ENCODE data around the gene QDPR. TPM values are rescaled to one million over a fixed set of nuclear protein-coding genes. Genes with fewer than 3 reads are reported as not detected.
A peak's percentile ranks its signal among the peaks of the same experiment; 100 is the strongest.

The QDPR gene
- total and polyA plus RNA-seq, 9 of the 15 experiments (the other 6 are each of a cell fraction or from before 2014, with no cell fraction given), result 5.7 to 29.7 (median 17.2) TPM

DNA sequence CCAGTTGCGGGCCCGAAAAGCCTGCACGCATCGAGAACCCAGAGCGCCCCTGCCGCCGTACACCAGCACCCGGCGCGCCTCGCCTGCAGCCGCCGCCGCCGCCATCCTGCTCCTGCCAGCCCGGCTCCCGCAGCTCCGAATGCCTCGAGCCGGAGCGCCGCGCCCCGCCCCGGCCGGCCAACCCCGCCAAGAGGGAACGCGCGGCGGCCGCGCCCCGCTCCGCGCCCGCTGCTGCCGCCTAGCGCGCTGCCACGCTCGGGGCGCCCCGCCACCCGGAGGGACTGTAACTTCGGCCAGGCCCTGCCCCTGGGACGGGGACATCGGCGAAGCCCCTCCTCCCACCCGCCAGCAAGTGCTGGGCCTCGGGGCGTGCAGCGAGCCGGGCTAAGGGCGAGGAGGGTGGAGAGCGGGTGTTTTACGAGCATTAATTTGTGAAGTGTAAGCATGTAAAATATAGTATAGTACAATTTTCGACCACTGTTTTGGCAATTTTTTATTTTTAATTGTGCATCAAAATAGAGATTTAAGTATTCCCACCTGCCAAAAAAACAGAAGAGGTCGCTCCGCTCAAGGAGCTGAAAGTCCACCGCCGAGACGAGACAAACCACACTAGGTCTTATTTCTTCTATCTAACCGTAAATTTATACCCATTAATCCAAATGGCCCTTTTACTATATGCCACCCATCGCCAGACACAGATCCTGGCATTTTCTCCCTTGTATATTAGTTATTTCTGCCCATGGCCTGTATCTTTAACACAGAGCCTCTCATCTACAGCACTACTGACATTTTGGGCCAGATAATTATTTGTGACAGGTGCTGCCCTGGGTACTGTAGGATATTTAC lies at the start of gene QDPR (continued):
- TF ChIP-seq, protein P1, sequence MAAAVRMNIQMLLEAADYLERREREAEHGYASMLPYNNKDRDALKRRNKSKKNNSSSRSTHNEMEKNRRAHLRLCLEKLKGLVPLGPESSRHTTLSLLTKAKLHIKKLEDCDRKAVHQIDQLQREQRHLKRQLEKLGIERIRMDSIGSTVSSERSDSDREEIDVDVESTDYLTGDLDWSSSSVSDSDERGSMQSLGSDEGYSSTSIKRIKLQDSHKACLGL (CRISPR knock-in tag; IDR thresholded peaks at IDR 0.05; ENCODE audit: borderline replicate concordance, poor library complexity, severe bottlenecking), result no peak
- no peak for TF ChIP-seq PML (IDR thresholded peaks at IDR 0.05; ENCODE audit: low read length)
- TF ChIP-seq, protein P2, sequence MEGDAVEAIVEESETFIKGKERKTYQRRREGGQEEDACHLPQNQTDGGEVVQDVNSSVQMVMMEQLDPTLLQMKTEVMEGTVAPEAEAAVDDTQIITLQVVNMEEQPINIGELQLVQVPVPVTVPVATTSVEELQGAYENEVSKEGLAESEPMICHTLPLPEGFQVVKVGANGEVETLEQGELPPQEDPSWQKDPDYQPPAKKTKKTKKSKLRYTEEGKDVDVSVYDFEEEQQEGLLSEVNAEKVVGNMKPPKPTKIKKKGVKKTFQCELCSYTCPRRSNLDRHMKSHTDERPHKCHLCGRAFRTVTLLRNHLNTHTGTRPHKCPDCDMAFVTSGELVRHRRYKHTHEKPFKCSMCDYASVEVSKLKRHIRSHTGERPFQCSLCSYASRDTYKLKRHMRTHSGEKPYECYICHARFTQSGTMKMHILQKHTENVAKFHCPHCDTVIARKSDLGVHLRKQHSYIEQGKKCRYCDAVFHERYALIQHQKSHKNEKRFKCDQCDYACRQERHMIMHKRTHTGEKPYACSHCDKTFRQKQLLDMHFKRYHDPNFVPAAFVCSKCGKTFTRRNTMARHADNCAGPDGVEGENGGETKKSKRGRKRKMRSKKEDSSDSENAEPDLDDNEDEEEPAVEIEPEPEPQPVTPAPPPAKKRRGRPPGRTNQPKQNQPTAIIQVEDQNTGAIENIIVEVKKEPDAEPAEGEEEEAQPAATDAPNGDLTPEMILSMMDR (IDR thresholded peaks at IDR 0.05 in 2 of 3, conservative IDR thresholded peaks at IDR 0.05 in 1 of 3; ENCODE audit: insufficient read depth in 2 of 3, low read depth in 1 of 3, low read length in 3 of 3), result peak; percentile 43 to 72 (median 53); a peak in 5 of 6 replicates
- TF ChIP-seq, protein P3, sequence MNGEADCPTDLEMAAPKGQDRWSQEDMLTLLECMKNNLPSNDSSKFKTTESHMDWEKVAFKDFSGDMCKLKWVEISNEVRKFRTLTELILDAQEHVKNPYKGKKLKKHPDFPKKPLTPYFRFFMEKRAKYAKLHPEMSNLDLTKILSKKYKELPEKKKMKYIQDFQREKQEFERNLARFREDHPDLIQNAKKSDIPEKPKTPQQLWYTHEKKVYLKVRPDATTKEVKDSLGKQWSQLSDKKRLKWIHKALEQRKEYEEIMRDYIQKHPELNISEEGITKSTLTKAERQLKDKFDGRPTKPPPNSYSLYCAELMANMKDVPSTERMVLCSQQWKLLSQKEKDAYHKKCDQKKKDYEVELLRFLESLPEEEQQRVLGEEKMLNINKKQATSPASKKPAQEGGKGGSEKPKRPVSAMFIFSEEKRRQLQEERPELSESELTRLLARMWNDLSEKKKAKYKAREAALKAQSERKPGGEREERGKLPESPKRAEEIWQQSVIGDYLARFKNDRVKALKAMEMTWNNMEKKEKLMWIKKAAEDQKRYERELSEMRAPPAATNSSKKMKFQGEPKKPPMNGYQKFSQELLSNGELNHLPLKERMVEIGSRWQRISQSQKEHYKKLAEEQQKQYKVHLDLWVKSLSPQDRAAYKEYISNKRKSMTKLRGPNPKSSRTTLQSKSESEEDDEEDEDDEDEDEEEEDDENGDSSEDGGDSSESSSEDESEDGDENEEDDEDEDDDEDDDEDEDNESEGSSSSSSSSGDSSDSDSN (IDR thresholded peaks at IDR 0.05; ENCODE audit: borderline replicate concordance in 1 of 2, low read depth in 2 of 2, low read length in 2 of 2), result peak; percentile 82 to 86; a peak in 1 of 4 replicates
- TF ChIP-seq POLR2A (conservative IDR thresholded peaks at IDR 0.05), result peak; percentile 67
- 0 out of 2 replicates have a peak, but pooled peaks have one; percentile 49 for TF ChIP-seq SUPT5H (IDR thresholded peaks at IDR 0.05)
- no peak for TF ChIP-seq EZH2 (IDR thresholded peaks at IDR 0.05; ENCODE audit: borderline replicate concordance, low read depth, low read length)
- TF ChIP-seq C11orf30 (IDR thresholded peaks at IDR 0.05; ENCODE audit: low read depth), result peak; percentile 22; the same call in 1 of the 2 replicates
- TF ChIP-seq KHSRP (IDR thresholded peaks at IDR 0.05), result no peak
- TF ChIP-seq, protein P4, sequence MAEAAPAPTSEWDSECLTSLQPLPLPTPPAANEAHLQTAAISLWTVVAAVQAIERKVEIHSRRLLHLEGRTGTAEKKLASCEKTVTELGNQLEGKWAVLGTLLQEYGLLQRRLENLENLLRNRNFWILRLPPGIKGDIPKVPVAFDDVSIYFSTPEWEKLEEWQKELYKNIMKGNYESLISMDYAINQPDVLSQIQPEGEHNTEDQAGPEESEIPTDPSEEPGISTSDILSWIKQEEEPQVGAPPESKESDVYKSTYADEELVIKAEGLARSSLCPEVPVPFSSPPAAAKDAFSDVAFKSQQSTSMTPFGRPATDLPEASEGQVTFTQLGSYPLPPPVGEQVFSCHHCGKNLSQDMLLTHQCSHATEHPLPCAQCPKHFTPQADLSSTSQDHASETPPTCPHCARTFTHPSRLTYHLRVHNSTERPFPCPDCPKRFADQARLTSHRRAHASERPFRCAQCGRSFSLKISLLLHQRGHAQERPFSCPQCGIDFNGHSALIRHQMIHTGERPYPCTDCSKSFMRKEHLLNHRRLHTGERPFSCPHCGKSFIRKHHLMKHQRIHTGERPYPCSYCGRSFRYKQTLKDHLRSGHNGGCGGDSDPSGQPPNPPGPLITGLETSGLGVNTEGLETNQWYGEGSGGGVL (CRISPR knock-in tag; IDR thresholded peaks at IDR 0.05), result no peak
- no peak for TF ChIP-seq BRD9 (IDR thresholded peaks at IDR 0.05; ENCODE audit: low read depth, partially characterized antibody)
- TF ChIP-seq FOXK2 (conservative IDR thresholded peaks at IDR 0.05 in 1 of 2, IDR thresholded peaks at IDR 0.05 in 1 of 2; ENCODE audit: low read depth in 2 of 2), result no peak
- TF ChIP-seq ZNF384 (IDR thresholded peaks at IDR 0.05; ENCODE audit: low read depth, low read length), result no peak
- TF ChIP-seq HMGN3 (IDR thresholded peaks at IDR 0.05; ENCODE audit: borderline replicate concordance, extremely low read depth, insufficient read length, low read depth, low read length), result peak; percentile 92
- TF ChIP-seq ZNF436 (CRISPR knock-in tag; IDR thresholded peaks at IDR 0.05), result no peak
- TF ChIP-seq GABPA (tag; conservative IDR thresholded peaks at IDR 0.05; ENCODE audit: low read depth), result no peak
- peak; percentile 92; the same call in 1 of the 2 replicates for TF ChIP-seq CTBP1 (IDR thresholded peaks at IDR 0.05; ENCODE audit: borderline replicate concordance)
- TF ChIP-seq XRCC5 (IDR thresholded peaks at IDR 0.05; ENCODE audit: low read depth, low read length), result peak; percentile 56; the same call in 1 of the 2 replicates
- TF ChIP-seq ZFX (CRISPR knock-in tag; IDR thresholded peaks at IDR 0.05), result peak; percentile 63
- 0 out of 2 replicates have a peak, but pooled peaks have one; percentile 11 for TF ChIP-seq ZSCAN29 (IDR thresholded peaks at IDR 0.05)
- peak; percentile 27; the same call in 1 of the 2 replicates for TF ChIP-seq JUN (IDR thresholded peaks at IDR 0.05; ENCODE audit: borderline replicate concordance, low read depth, low read length)
- TF ChIP-seq JUN (CRISPR knock-in tag; IDR thresholded peaks at IDR 0.05; ENCODE audit: borderline replicate concordance), result no peak

Data from K562 (cell line).